ENCODE data around the gene LMAN1. TPM values are rescaled to one million over a fixed set of nuclear protein-coding genes. Genes with fewer than 3 reads are reported as not detected.

Gene LMAN1
- total and polyA plus RNA-seq, 2 of the 13 experiments (the other 11 are each of a cell fraction or from before 2014, with no cell fraction given), result 127 to 131 TPM

DNA sequence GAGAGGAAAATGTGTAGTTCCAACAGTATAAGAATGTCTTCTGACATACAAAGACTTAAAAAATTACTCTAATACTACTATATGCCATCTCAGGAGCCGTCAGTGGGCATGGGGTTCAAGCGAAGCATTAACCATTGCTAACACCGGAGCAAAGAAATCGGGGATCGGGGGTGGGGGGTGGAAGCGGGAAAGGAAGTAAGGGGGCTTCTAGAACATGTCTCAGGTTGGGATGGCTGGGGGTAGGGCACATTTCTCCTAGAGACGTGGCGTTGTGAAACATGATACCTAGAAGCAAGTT is 702 bp downstream of the LMAN1 start (continued):
- no peak for TF ChIP-seq ZNF687 (CRISPR knock-in tag; IDR thresholded peaks at IDR 0.05)
- TF ChIP-seq MAF1 (CRISPR knock-in tag; IDR thresholded peaks at IDR 0.05; ENCODE audit: borderline replicate concordance), result 0 out of 2 replicates have a peak, but pooled peaks have one; percentile 15
- TF ChIP-seq NFIB (CRISPR knock-in tag; IDR thresholded peaks at IDR 0.05; ENCODE audit: borderline replicate concordance), result no peak
- TF ChIP-seq ZNF3 (CRISPR knock-in tag; IDR thresholded peaks at IDR 0.05), result no peak
- TF ChIP-seq SIX4 (CRISPR knock-in tag; IDR thresholded peaks at IDR 0.05), result peak; percentile 92
- TF ChIP-seq ZNF761 (CRISPR knock-in tag; conservative IDR thresholded peaks at IDR 0.05), result no peak
- TF ChIP-seq ZNF317 (CRISPR knock-in tag; IDR thresholded peaks at IDR 0.05), result no peak
- no peak for TF ChIP-seq MXD4 (CRISPR knock-in tag; IDR thresholded peaks at IDR 0.05)
- TF ChIP-seq NCOA5 (CRISPR knock-in tag; IDR thresholded peaks at IDR 0.05), result no peak
- no peak for TF ChIP-seq ZNF552 (CRISPR knock-in tag; IDR thresholded peaks at IDR 0.05; ENCODE audit: borderline replicate concordance)
- TF ChIP-seq, protein P1, sequence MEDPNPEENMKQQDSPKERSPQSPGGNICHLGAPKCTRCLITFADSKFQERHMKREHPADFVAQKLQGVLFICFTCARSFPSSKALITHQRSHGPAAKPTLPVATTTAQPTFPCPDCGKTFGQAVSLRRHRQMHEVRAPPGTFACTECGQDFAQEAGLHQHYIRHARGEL (CRISPR knock-in tag; IDR thresholded peaks at IDR 0.05), result no peak
- no peak for TF ChIP-seq ZNF264 (CRISPR knock-in tag; IDR thresholded peaks at IDR 0.05)
- TF ChIP-seq, protein P2, sequence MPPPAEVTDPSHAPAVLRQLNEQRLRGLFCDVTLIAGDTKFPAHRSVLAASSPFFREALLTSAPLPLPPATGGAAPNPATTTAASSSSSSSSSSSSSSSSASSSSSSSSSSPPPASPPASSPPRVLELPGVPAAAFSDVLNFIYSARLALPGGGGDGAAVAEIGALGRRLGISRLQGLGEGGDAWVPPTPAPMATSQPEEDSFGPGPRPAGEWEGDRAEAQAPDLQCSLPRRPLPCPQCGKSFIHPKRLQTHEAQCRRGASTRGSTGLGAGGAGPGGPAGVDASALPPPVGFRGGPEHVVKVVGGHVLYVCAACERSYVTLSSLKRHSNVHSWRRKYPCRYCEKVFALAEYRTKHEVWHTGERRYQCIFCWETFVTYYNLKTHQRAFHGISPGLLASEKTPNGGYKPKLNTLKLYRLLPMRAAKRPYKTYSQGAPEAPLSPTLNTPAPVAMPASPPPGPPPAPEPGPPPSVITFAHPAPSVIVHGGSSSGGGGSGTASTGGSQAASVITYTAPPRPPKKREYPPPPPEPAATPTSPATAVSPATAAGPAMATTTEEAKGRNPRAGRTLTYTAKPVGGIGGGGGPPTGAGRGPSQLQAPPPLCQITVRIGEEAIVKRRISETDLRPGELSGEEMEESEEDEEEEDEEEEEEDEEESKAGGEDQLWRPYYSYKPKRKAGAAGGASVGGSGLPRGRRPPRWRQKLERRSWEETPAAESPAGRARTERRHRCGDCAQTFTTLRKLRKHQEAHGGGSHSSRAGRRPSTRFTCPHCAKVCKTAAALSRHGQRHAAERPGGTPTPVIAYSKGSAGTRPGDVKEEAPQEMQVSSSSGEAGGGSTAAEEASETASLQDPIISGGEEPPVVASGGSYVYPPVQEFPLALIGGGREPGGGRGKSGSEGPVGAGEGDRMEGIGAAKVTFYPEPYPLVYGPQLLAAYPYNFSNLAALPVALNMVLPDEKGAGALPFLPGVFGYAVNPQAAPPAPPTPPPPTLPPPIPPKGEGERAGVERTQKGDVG (CRISPR knock-in tag; IDR thresholded peaks at IDR 0.05; ENCODE audit: borderline replicate concordance), result no peak
- no peak for TF ChIP-seq ZBTB1 (CRISPR knock-in tag; IDR thresholded peaks at IDR 0.05; ENCODE audit: borderline replicate concordance)
- TF ChIP-seq, protein P3, sequence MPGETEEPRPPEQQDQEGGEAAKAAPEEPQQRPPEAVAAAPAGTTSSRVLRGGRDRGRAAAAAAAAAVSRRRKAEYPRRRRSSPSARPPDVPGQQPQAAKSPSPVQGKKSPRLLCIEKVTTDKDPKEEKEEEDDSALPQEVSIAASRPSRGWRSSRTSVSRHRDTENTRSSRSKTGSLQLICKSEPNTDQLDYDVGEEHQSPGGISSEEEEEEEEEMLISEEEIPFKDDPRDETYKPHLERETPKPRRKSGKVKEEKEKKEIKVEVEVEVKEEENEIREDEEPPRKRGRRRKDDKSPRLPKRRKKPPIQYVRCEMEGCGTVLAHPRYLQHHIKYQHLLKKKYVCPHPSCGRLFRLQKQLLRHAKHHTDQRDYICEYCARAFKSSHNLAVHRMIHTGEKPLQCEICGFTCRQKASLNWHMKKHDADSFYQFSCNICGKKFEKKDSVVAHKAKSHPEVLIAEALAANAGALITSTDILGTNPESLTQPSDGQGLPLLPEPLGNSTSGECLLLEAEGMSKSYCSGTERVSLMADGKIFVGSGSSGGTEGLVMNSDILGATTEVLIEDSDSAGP (CRISPR knock-in tag; IDR thresholded peaks at IDR 0.05; ENCODE audit: borderline replicate concordance), result no peak
- TF ChIP-seq KDM5A (IDR thresholded peaks at IDR 0.05; ENCODE audit: borderline replicate concordance, low read length), result peak; percentile 71; the same call in 1 of the 2 replicates
